Thoracic aorta (tissue), 2 donors: ENCODE data around the gene HADHA. TPM values are rescaled to one million over a fixed set of nuclear protein-coding genes. Genes with fewer than 3 reads are reported as not detected.

Experiments
- ATAC-seq: fragments of 150-250 bp; one replicate; pipeline ENCODE4 v1.8.0; 2017; ENCODE audit warnings: low read depth; ENCODE audit not compliant: insufficient number of reproducible peaks, low FRiP score
- DNase-seq: peaks from one replicate; pipeline ENCODE4 v3.0.0-alpha.2; 2020; ENCODE audit warnings: low spot score
- H3K27ac ChIP-seq, 2 donors: fragments of 200-600 bp; sonication (generic); 1 replicate in 1 of 2; 2 replicates in 1 of 2; pipeline ENCODE4 v1.5.1; 2016; ENCODE audit warnings: mild to moderate bottlenecking in 2 of 2, moderate library complexity in 2 of 2
- H3K27me3 ChIP-seq: fragments of 200-600 bp; sonication (generic); replicated peaks from 2 replicates; pipeline ENCODE4 v1.6.0; 2016; ENCODE audit warnings: mild to moderate bottlenecking; ENCODE audit not compliant: insufficient read depth
- H3K36me3 ChIP-seq: fragments of 200-600 bp; sonication (generic); one replicate; pipeline ENCODE4 v1.5.1; 2016
- H3K4me1 ChIP-seq, 2 donors: fragments of 200-600 bp; sonication (generic); 1 replicate in 1 of 2; 2 replicates in 1 of 2; pipeline versions ENCODE4 v1.5.1 to v1.6.0; 2016; ENCODE audit warnings: low read depth in 2 of 2, mild to moderate bottlenecking in 1 of 2; ENCODE audit not compliant: control insufficient read depth in 1 of 2
- H3K4me3 ChIP-seq: fragments of 200-600 bp; sonication (generic); 2 replicates; pipeline ENCODE4 v1.5.1; 2016; ENCODE audit warnings: mild to moderate bottlenecking
- H3K9me3 ChIP-seq: fragments of 200-600 bp; sonication (generic); 2 replicates; pipeline ENCODE4 v1.5.1; 2016
- total RNA-seq, 2 donors: library from RNA; depleted of rRNA; stranded (reverse); fragments of >200 nt; gene quantifications; one replicate each; pipeline versions ENCODE4 v1.1.0 to v1.2.3, GENCODE V29; 2016
- TF ChIP-seq, protein P1 (sequence below): fragments of 200-600 bp; sonication (generic); IDR thresholded peaks from one replicate; pipeline ENCODE4 v1.5.1; 2019; ENCODE audit warnings: antibody characterized with exemption

Gene HADHA
- total RNA-seq, 2 donors from 2014 or later, result 85.6 to 88.6 TPM

GRCh38 chr2:26217720-26218119, 26.7 kb downstream of the HADHA start:
- H3K27ac ChIP-seq, result no peak overlapping the region
- peaks cover 33% of the 10 kb centered on the region for H3K36me3 ChIP-seq
- H3K4me3 ChIP-seq, result no peak overlapping the region
- no peaks in the 10 kb centered on the region for H3K4me1 ChIP-seq
- DNase-seq (no peak), ATAC-seq (no peak)
- TF ChIP-seq, protein P1, sequence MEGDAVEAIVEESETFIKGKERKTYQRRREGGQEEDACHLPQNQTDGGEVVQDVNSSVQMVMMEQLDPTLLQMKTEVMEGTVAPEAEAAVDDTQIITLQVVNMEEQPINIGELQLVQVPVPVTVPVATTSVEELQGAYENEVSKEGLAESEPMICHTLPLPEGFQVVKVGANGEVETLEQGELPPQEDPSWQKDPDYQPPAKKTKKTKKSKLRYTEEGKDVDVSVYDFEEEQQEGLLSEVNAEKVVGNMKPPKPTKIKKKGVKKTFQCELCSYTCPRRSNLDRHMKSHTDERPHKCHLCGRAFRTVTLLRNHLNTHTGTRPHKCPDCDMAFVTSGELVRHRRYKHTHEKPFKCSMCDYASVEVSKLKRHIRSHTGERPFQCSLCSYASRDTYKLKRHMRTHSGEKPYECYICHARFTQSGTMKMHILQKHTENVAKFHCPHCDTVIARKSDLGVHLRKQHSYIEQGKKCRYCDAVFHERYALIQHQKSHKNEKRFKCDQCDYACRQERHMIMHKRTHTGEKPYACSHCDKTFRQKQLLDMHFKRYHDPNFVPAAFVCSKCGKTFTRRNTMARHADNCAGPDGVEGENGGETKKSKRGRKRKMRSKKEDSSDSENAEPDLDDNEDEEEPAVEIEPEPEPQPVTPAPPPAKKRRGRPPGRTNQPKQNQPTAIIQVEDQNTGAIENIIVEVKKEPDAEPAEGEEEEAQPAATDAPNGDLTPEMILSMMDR, result no peak
- no peaks in the 10 kb centered on the region for H3K9me3 ChIP-seq
- no peaks in the 10 kb centered on the region for H3K27me3 ChIP-seq

GRCh38 chr2:26216587-26216986, 27.8 kb downstream of the HADHA start:
- Histone ChIP-seq H3K4me1 (no peaks in the 10 kb centered on the region), H3K4me3 (no peak overlapping the region), H3K9me3 (no peaks in the 10 kb centered on the region), H3K27ac (no peak overlapping the region), H3K36me3 (peaks cover 28% of the 10 kb centered on the region), H3K27me3 (no peaks in the 10 kb centered on the region)
- ATAC-seq, result no peak
- DNase-seq, result no peak
- TF ChIP-seq, protein P1, result no peak

DNA sequence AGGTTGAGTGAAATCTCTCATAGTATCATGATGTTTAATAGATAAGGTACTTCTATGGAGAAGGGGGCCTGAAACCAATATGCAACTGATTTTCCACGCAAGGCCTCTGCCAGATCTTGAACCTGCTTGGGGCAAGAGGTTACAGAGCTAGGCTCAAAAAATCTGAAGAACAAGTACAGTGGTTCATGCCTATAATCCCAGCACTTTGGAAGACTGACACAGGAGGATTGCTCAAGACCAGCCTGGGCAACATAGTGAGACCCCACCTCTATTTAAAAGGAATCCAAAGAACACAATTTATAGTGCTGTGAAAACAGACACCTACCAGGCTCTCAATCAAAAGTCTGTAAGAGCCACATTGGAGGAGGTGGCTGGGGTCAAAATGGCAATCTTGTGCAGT, 28.6 kb downstream of the HADHA start:
- H3K27me3 ChIP-seq, result no peaks in the 10 kb centered on the region
- no peaks in the 10 kb centered on the region for H3K9me3 ChIP-seq
- TF ChIP-seq, protein P1, result no peak
- no peak overlapping the region for H3K27ac ChIP-seq
- DNase-seq (no peak), ATAC-seq (no peak)
- peaks cover 26% of the 10 kb centered on the region for H3K36me3 ChIP-seq
- no peak overlapping the region for H3K4me3 ChIP-seq
- no peaks in the 10 kb centered on the region for H3K4me1 ChIP-seq

DNA sequence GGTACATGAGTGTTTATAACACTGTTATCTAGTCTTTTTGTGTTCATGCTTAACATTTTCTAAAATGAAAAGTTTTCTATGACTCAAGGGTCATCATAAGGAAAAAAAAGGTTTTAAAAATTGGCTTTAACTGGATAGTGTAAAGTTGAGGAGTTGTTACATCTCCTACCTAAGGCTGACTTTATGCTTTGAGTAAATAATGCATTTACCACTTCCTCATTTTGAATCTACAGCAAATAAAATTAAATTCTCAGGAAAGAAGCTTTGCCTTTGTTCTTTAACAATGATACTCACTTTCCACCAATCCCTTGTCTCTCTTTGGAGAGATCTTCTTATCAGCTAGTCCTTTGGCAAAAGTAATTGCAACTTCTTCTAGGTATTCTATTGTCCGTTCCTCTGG, 29.7 kb downstream of the HADHA start:
- Histone ChIP-seq H3K4me1 (no peaks in the 10 kb centered on the region), H3K27ac (no peak overlapping the region), H3K4me3 (no peak overlapping the region), H3K9me3 (no peaks in the 10 kb centered on the region), H3K36me3 (peaks cover 34% of the 10 kb centered on the region), H3K27me3 (no peaks in the 10 kb centered on the region)
- DNase-seq, result no peak
- TF ChIP-seq, protein P1, result no peak
- no peak for ATAC-seq

- H3K4me1 ChIP-seq, result no peaks in the 10 kb centered on the region
- TF ChIP-seq, protein P1, result no peak
- peaks cover 39% of the 10 kb centered on the region for H3K36me3 ChIP-seq
- no peaks in the 10 kb centered on the region for H3K9me3 ChIP-seq
- H3K27ac ChIP-seq, result no peak overlapping the region
- H3K4me3 ChIP-seq, result no peak overlapping the region
- DNase-seq (no peak), ATAC-seq (no peak)
- H3K27me3 ChIP-seq, result no peaks in the 10 kb centered on the region
Measured at GRCh38 chr2:26212011-26212410, 32.4 kb downstream of the HADHA start.
